Stimulated activated CD8-positive, alpha-beta memory T cell treated with anti-CD3 and anti-CD28 coated beads, Interleukin-12 subunit alpha, Interleukin-12 subunit beta, amount 100 ng/mL, for 1 hour (primary cell): ENCODE results near the gene AP3S1.
"Not testable (repeated sequence)": the region's sequence is repeated elsewhere in the genome, so short reads cannot be mapped to it uniquely, and the experiment has no call there.

ENCODE experiments used
- DNase-seq: peaks from one replicate; pipeline ENCODE4 v3.0.0-alpha.2; 2020; ENCODE audit warnings: low read depth

The AP3S1 gene

DNA sequence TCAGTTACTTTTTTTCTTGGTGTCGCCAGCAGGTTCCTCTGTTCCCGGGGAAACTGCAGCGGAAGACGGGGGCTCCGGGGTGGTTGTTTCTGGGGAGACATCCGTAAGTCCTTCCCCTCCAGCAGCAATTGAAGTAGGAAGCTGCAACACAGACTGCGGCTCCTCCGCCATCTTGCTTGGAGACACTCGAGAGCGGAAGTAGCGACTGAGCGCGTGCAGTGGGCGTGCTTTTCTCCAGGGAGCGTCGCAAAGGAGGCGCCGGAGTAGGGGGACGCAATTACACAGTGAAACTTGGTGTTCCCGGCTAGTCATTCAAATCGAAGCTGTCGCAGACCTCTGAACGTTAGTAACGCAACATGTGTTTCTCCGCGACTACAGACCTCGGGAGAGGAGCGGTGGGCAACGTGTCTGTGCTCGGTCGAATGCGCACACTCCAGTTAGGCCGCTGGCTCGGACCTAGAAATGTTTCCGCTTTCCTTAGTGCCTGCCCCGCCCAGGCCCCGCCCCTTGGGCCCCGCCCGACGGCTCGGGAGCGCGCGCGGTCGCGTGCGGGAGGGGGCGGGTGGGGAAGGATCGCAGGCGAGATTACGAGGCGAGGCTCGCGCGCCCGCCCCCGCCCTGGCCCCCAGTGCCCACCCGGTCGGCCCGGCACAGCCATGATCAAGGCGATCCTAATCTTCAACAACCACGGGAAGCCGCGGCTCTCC lies at the start of gene AP3S1, which contains the start of gene ATG12:
Gene AP3S1 (plus strand): TSS at position 554 of the 707 bp plus-strand sequence. CDS start 103 bp downstream, at position 657.
Gene ATG12 (minus strand): TSS at position 184 of the 707 bp plus-strand sequence. CDS start 13 bp downstream, at position 171.
- peak; percentile 84 for DNase-seq

DNA sequence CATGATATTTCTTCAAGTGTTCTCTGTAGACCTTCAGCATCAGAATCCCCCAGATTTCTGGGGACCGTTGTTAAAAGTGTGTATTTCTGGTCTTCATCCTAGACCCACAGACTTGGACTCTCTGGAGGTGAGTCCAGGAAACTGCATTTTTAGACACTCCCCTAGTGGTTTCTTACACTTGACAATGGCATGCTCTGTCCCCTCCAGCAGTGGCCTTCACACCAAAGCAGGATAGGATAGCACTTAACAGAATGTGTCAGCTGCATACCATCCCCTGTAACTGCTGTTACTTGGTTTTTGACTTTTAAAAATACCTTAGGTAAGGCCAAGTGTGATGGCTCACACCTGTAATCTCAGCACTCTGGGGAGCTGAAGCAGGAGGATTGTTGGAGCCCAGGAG lies 46.0 kb upstream of the AP3S1 start:
- no peak for DNase-seq

DNA sequence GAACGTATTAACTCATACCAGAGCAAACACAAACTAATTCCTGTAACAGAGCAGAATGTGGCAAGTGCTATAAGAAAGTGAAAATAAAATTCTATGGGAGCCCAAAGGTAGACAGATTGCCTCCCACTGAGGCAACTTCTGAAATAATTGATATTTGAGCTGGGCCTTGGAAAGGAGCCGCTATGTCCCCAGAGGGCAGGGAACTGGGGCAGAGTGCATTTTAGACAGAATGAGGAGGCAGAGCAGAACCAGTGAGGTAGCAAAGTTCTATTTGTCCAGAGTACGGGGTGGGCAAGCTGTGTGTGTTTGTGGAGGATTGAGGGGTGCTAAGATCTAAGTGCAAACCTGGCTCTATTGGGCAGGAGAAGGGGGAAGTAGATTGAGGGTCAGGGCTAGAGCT lies 45.1 kb upstream of the AP3S1 start:
- no peak for DNase-seq

DNA sequence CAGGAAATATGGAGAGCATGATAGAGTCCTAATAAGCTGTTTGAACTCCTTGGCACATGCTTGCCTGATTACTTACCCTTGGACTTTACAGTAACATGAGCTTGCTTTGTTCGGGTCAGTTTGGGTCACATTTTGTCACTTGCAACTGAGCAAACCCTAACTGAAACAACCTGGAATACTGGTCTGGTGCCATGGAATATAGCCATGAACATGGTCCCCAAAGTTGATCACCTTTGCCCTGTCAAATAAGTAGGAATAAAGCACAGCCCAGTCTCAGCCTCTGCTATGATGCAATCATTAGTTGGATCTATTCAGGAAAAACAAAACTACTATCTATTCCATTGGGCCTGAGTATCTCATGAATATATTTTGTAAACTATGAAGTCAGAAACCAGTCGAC lies 43.5 kb upstream of the AP3S1 start:
- no peak for DNase-seq

DNA sequence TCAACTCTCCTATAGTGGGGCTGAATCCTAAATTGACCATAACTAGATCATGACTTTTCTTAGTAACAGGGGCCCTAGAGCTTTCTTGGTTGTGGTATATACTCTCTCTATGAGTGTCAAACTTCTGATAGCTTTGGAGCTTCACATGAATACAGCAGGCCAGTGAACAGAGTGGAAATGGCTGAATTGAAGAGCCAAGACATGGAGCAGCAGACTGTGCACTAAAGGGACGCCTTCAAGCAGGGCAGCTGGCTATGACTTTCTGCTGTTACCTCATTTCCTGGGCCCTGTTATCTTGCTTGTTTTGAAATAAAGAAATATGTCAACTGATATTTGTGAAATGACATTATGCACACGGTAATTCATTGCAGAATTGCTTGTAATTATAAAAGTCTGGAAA lies 41.6 kb upstream of the AP3S1 start:
- DNase-seq: no peak

DNA sequence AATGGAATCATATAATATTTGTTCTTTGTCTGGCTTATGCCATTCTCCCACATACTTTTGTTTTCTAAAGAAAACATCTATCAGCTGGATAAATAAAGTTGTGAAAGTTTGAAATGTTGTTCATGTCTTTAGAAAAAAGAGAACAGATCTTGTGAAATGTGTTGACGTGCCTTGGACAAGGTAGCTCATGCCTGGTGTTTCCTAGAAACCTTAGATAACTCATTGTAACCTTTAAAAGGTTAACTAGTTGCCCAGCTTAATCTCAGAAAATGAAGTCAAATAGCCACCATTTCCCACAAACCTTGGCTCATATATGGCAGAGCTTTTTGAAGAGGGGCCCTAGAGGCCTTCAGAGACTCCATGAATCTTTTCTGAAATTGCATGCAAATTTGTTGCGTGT lies 40.6 kb upstream of the AP3S1 start:
- DNase-seq: no peak

DNA sequence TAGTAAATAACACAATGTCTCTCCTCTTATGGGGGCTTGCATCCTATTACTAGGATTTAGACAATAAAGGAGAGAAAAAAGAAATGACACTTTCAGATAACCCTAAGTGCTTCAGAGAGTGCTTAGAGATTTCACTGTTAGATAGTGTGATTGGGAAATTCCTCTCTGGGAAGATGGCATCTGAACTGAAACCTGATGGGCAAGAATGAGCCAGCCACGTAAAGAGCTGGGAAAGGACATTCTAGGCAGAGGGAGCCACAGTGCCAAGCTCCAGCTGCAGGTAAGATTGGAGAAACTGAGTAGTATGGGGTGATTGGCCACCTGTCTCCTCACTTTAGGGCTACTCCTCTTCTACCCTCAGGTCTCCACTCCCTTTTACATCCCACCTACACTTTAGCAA lies 39.8 kb upstream of the AP3S1 start:
- DNase-seq: no peak

DNA sequence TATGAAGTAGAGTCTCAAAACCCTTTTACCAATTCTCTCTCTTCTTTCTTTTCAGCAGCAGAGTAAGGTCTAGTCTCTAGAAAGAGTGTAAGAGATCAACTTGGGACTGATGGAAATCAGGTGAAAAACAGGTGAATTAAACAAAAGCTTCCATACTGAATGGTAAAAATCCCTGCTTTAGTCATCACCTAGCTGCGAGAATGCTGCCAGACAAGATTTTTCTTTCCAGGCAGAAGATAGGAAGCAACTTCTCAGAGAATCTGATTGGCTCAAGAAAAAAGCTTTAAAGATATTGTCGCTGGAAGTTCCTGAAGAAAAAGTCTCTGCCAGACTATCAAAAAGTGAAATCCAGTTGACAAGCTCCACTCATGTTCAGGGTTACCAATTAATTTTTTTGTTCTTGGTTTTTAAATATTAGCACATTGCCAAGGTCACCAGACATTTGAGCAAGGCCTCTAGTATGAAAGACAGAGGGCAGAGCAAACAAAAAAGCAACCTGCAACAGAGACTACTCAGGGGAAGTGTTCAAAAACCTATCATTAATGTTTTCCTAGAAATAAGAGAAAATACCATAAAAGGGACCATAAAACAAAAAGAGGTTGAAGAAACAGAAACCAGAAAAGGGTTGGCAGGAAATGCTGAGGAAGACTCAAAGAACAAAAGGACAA lies 34.6 kb upstream of the AP3S1 start:
- no peak for DNase-seq

DNA sequence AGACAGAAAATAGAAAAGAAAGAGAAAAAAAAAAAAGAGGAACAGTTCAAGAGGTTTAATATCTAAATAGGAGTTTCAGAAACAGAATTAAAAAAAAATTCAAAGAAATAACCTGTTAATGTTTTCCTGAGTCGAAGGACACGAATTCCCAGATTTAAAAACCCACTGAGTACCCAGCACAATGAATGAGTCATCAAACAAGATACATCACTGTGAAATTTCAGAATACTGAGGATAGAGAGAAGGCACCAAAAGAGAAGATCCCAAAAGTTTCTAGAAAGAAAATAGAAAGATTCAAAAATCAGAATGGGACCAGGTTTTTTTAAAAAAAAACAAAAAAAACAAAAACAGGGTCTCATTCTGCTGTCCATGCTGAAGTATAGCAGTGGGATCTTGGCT lies 34.1 kb upstream of the AP3S1 start:
- DNase-seq: no peak

DNA sequence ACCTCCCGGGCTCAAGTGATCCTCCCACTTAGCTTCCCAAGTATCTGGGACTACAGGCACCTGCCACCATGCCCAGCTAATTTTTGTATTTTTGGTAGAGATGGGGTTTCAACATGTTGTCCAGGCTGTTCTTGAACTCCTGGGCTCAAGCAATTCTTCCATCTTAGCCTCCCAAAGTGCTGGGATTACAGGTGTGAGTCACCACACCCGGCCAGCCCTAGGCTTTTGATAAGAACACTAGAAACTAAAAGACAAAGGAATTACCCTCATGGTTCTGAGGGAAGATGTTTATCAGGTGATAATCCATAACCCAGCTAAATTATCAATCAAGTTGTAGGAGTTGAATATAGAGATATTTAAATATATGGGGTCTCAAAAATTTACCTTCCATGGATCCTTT lies 33.7 kb upstream of the AP3S1 start:
- DNase-seq: not testable (repeated sequence)

DNA sequence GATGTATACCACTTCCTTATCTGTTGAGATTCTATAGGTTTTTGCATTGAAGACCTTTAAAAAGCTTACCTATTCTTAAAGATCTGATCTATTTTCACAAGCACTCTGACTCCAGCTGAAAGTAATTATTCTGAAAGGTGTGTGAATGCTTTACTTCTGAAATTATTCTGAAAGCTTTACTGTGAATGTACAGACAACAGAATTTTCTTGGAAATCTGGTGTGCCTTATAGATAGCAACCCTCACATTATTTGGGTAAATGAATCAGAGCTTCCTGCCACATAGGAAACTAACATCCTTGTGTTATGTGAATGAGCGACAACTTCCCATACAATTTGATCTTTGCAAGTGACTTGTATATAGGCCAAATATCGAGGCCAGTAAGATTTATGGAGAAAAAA lies 31.8 kb upstream of the AP3S1 start:
- DNase-seq: no peak

DNA sequence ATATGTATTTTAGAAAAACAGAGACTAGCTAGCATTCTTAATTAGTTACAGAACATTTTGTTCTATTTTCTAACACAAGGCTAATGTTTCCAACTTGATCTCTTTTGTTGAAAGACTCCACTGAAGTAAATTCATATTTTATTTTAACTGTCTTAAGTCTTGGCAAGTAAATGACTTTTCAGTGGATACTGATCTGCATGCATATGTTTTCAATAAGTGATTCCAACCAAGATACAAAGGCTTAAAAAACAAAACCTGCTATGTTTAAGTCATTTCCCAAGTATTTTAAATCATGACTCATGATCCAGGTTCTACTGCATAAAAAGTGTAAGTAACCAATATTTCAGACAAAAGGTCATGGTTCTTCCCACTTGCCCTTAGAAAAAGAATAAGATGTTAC lies 31.0 kb upstream of the AP3S1 start:
- DNase-seq: no peak

DNA sequence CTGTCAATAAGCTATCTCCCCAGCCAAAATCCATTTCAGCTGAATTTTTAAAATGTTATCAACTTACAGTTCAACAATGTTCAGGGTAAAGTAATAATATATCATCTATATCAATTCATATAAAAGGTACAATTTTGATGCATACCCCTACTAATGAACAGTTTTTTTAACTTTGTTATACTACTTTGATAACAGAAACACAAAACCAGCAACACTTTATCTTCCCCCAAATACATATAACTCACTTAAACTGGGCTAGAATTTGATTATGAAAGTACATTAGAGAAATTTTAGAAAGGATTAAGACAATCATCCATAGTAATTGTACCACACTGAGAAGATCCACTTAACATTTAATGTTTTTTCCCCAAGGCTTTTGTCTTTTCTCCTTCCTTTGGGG lies 30.3 kb upstream of the AP3S1 start:
- DNase-seq: no peak

DNA sequence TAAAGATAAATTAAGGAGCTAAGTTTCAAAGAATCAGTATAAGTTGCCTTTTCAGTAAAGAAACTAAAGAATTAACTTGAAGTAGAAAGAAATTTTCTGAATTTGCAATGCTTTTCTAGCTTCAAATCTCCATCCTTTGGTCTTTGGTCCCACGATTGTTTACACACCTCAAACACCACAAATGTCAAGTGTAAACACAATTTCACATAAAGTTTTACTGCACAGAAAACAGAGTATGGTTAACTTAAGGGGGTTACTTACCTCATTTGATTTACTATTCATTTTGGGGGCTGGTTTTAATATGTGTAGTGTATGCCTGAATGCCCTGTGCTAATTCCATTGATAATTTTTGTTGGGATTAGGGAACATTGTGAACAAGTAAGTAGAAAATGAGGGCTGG lies 29.4 kb upstream of the AP3S1 start:
- no peak for DNase-seq

DNA sequence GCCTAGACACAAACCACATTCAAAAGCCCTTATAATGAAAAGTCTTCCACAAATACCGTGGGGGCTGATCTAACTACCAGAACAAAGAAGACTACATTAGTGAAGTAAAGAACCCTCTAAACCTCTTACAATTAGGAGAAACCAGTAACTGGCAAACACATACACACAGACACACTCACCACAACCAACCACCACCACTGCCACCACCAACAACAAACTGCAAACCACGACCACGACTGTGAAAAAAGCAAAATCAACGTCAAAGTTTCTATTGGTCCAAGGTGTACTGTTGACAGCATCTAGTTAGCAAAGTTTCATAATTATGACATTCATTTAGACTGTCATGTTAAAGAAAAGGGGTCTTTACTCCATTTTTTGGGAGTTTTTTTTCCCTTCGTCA lies 28.0 kb upstream of the AP3S1 start:
- DNase-seq: no peak

DNA sequence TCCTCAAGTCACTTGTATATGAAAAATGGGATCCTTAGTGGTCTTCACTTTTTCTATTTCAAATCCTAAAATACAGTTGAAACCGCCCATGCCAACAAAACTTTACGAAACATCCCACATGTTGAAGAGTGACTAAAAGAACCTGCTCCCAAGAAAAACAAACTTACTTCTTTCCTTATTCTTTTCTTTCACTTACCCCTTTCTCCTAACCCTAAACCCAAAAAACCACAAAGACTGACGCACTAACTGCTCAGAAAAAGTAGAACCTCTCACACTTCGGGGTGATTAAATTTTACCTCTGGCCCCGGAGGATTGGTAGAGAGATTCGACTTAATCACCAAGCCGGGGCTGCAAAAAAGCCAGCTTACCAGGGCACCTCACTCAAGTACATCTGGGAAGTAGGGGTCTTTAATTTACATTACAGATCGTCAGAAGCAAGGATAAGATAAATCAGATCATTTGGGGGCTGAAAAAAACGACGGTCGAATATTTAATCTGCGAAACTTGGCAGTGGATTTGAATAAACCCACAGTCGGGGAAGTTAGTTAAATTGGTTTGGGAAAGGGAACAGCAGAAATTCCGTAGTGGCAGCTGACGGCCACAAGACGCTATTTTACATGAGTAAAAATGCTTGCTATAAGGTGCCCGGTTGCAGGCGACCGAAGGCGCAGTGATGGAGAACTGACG lies 26.6 kb upstream of the AP3S1 start:
- no peak for DNase-seq

DNA sequence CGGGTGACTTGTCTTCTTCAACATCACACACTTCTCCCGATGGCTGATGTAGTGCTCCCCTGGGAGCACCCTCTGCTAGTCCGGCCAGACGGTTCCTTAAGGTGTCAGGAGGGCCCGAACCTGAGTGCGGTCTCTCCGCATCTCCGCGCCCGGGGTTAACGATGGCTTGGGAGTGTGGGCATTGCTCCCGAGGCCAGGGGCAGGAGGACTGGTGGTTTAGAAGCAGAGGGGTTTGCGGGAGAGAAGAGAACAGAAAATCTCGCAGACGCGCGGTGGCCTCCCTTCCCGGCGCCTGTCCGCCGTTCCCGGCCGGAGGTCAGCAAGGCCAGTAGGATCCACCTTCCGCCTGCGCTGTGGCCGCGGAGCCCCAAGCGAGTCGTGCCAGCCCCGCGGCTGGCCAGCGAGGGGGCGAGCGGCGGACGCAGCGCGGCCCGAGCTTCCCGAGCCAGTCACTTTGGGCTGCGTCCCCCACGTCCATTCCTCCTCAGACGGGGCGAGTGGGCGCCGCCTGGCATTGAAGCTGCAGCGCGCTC lies 26.0 kb upstream of the AP3S1 start:
- no peak for DNase-seq

DNA sequence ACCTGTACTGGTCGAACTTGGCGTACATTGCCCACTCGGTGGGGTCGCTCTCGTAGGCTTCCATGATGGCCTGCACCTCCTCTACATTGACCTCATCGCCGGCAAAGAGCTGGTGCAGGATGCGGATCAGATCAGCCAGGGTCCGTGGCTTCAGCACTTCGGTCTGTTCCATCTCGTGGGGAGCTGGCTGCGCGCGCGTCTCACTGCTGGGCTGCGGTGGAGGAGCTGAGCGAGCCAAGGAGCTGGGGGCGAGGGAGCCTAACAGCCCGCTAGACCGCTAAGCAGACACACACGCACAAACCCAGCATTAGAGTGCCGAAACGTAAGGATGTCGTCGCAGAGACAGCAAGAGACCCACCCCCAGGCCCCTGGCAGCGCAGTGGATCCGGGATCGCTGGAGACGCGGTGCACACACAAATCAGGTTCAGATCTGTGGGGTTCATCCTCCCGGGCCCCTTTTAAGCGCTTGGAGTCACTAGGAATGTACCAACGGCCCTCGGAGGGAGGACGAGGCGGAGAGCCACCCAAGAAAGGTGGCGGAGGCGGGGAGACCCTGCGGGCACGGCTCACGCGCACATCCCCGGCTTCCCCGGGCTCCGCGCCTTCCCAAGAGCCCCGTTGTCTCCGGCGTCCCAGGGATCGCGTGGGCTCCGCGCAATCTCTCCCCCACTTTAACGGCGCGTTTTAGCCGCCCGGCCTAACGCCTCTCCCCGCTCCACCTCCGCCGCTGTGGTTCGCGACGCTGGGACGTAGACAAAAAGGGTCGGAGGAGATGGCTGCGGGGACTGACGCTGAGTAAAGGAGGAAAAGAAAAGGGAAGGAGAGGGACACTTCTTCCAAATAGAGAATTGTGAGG lies 25.3 kb upstream of the AP3S1 start, which contains the start of gene CDO1:
Gene CDO1 (minus strand): TSS at position 434 of the 856 bp plus-strand sequence. CDS start 262 bp downstream, at position 172.
- DNase-seq: no peak

DNA sequence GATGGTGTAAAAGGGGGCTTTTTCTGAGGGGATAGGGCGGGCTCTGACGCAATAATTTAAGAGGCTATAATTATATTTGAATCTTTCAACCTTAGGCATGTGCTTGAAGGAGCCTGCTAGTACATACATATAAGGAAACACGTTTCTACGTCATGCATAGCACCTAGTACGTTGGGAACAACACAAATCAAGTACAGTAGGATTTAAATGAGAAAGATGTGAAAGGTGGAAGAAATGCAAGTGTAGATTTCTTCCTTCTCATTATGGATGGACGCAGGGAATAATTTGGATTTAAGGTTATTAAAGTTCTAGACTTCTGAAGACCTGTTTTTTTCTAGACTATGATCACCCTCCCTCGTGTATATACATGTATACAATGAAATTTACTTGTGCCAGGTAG lies 24.3 kb upstream of the AP3S1 start:
- DNase-seq: no peak

DNA sequence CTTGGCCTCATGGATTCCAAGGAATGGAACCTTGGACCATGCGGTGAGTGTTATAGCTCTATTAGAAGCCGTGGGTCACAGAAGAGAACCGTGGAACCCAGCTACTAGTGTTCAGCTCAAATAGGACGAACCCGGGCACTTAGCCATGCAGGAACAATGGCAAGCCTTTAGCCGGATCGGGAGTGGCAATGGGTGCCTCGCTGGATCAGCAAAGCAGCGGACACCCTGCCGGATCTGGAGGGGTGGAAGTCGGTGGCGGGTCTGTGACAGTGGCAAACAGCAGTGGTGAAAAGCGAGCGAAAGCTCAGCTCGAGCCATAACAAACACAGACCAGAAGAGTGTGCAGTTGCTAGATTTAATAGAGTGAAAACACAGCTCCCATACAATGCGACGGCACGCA lies 22.9 kb upstream of the AP3S1 start:
- DNase-seq: no peak

DNA sequence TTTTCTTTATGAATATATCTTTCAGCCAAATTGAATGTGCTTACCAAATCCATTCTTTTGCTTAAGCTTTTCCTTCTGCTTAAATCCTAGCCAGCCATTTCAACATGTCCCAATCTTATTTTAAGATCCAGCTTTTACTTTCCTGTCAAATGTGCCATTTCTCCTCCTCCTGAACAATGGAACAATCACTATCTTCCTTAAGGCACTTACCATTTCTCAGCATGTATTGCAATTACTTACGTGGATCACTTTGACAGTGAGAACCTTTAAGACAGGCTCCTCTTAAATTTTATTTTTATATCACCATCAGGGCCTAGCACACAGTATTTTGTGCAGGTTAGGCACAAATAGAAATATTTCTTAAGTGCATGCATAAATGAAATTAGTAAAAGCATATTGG lies 20.9 kb upstream of the AP3S1 start:
- DNase-seq: no peak

DNA sequence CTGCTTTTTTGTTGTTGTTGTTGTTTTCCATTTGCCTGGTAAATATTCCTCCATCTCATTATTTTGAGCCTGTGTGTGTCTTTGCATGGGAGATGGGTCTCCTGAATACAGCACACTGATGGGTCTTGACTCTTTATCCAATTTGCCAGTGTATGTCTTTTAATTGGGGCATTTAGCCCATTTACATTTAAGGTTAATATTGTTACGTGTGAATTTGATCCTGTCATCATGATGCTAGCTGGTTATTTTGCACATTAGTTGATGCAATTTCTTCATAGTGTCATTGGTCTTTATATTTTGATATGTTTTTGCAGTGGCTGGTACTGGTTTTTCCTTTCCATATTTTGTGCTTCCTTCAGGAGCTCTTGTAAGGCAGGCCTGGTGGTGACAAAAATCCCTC lies 16.8 kb upstream of the AP3S1 start:
- not testable (repeated sequence) for DNase-seq
